GM21360 (cell line): ENCODE results near the gene RTKN2.

ENCODE experiments used
- ATAC-seq: cut with Tn5 transposase; IDR thresholded peaks from one replicate; pipeline ENCODE4 v1.9.1; 2021; ENCODE audit warnings: mild to moderate bottlenecking, moderate library complexity; ENCODE audit not compliant: unreplicated experiment

RTKN2 gene

GRCh38 chr10:62230344-62231121 lies 38.1 kb downstream of the RTKN2 start:
- no peak for ATAC-seq

- ATAC-seq, result no peak
These were observed 43.3 kb downstream of the RTKN2 start for GRCh38 chr10:62225362-62225761.

DNA sequence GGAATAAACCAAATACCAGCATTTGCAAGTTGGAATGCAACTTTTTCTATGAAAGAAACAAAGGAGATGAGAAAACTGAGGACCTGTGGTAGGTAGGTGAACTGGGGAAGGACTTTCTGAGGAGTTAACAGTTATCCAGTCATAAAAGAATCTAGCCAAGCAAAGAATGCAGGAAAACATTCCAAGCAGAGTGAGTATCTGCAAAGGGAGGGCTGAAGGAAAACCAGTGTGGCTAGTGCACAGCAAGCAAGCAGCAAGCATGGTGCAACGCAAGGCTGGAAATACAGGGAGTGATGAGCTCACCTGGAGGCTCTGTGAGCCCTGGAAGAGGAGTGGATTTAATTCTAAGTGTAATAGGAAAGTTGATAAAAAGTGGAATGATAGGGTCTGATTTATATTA lies 44.0 kb downstream of the RTKN2 start:
- no peak for ATAC-seq

GRCh38 chr10:62217683-62218082 lies 51.0 kb downstream of the RTKN2 start:
- no peak for ATAC-seq

DNA sequence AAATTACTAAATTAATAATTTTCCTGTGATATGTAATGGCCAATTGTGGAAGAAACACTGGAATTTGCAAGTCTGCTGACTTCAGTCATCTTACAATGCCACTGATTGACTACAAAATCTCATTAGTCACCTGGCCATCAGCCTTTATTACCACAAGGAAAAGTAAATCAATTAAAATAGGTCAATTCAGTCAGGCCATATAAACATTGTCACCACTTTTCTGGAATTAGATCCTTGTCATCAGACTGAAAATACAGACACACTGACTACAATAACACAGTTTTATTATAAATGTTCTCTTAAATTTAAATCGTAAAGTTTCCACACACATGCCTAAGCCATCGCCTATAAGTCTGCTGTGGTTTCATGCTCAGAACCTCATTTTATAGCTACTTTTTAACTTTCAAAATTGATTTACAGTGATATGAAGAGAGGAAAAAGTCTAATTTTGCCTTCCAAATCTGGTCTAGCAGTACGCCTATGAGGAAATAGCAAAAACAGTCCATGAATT lies 54.2 kb downstream of the RTKN2 start:
- ATAC-seq, result no peak

GRCh38 chr10:62205750-62206399 lies 62.8 kb downstream of the RTKN2 start:
- ATAC-seq, result no peak

GRCh38 chr10:62199584-62199983 lies 69.1 kb downstream of the RTKN2 start:
- ATAC-seq, result no peak

DNA sequence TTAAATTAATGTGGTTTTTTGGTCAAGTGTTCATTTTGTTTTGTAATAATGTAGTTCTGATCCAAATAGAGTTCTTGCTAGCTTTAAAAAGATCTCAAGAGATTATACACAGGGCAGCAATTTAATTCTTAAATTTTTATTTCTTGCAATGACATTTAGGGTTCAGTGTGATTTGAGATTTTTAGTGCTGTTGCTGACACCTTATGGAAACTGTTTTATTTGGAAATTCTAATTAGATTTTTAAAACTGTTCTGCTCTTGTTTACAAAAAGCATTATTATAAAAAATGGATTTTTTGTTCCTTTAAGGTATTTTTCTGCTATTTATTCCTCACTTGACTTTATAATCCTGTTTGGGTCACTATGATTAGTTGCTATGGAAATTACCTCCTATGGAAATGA lies 72.1 kb downstream of the RTKN2 start:
- no peak for ATAC-seq

- ATAC-seq, result no peak
These were observed 73.0 kb downstream of the RTKN2 start for GRCh38 chr10:62195675-62195926.

- ATAC-seq, result no peak
These were observed 73.5 kb downstream of the RTKN2 start for GRCh38 chr10:62194924-62195674.

GRCh38 chr10:62193479-62193878 lies 75.2 kb downstream of the RTKN2 start:
- no peak for ATAC-seq

DNA sequence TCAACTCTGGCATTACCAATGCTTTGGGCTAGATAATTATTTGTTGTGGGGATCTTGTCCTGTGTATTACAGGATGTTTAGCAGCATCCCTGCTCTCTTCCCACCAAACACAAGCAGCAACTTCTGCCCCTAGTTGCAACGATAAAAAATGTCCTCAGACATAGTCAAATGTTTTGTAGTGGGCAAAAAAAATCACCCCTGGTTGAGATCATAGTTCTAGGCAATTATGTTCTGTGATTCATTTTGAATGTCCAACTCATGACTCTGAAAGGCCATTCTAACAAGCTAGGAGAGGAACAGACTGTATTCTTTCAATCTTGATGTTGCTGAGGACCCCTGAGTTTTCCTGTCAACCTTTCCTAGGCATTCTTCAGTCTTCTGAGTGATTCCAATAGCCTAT lies 79.5 kb downstream of the RTKN2 start:
- ATAC-seq, result no peak

GRCh38 chr10:62188021-62188616 lies 80.5 kb downstream of the RTKN2 start:
- ATAC-seq, result no peak

GRCh38 chr10:62186999-62187675 lies 81.5 kb downstream of the RTKN2 start:
- no peak for ATAC-seq

GRCh38 chr10:62185919-62186692 lies 82.5 kb downstream of the RTKN2 start:
- ATAC-seq, result no peak

GRCh38 chr10:62183857-62184795 lies 84.5 kb downstream of the RTKN2 start:
- ATAC-seq, result no peak

DNA sequence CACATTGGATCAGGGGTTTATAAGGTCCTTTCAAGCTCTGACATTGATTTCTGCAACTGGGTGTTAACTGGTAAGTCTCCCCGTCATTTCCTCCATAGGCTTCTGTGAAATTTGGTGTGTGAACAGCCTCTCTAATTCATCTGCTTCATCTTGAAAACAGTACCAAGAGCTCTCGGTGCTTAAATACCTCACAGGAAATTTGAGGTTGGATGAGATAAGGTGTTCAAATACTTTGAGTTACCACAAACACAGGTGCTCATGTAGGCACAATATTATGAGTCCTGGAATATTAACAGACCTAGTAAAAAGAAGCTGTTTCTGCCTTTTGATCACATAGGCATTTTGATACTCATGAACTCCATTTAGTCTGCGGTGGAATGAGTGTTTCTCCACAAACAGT lies 85.2 kb downstream of the RTKN2 start:
- ATAC-seq, result peak; percentile 54

- ATAC-seq, result no peak
These were observed 86.0 kb downstream of the RTKN2 start for GRCh38 chr10:62182595-62182994.

GRCh38 chr10:62182171-62182570 lies 86.5 kb downstream of the RTKN2 start:
- ATAC-seq, result no peak
